HG02981 (cell line): Measurements from ENCODE around the gene PRDM5.

Source experiments
- ATAC-seq: cut with Tn5 transposase; IDR thresholded peaks from one replicate; pipeline ENCODE4 v1.9.1; 2021; ENCODE audit warnings: mild to moderate bottlenecking, moderate library complexity; ENCODE audit not compliant: unreplicated experiment

The PRDM5 gene

GRCh38 chr4:120716346-120716745 lies 206.2 kb downstream of the PRDM5 start:
- ATAC-seq, result no peak

- no peak for ATAC-seq
Measured at GRCh38 chr4:120714417-120715010, 208.0 kb downstream of the PRDM5 start.

GRCh38 chr4:120709991-120710390 lies 212.5 kb downstream of the PRDM5 start:
- no peak for ATAC-seq

GRCh38 chr4:120704538-120704937 lies 218.0 kb downstream of the PRDM5 start:
- ATAC-seq, result no peak

GRCh38 chr4:120703908-120704307 lies 218.6 kb downstream of the PRDM5 start:
- ATAC-seq, result no peak

GRCh38 chr4:120699354-120699753 lies 223.2 kb downstream of the PRDM5 start:
- ATAC-seq, result no peak

GRCh38 chr4:120694973-120695372 lies 227.6 kb downstream of the PRDM5 start:
- no peak for ATAC-seq

GRCh38 chr4:120693816-120694215 lies 228.7 kb downstream of the PRDM5 start:
- no peak for ATAC-seq

GRCh38 chr4:120692964-120693363 lies 229.6 kb downstream of the PRDM5 start:
- no peak for ATAC-seq

GRCh38 chr4:120691536-120691935 lies 231.0 kb downstream of the PRDM5 start:
- ATAC-seq, result no peak

GRCh38 chr4:120691106-120691505 lies 231.4 kb downstream of the PRDM5 start:
- ATAC-seq, result no peak

- no peak for ATAC-seq
Measured at GRCh38 chr4:120688791-120689190, 233.7 kb downstream of the PRDM5 start.

GRCh38 chr4:120685756-120686278 lies 236.7 kb downstream of the PRDM5 start:
- ATAC-seq, result no peak

- ATAC-seq, result no peak
Measured at GRCh38 chr4:120683897-120684540, 238.5 kb downstream of the PRDM5 start.

- ATAC-seq, result no peak
Measured at GRCh38 chr4:120682981-120683380, 239.5 kb downstream of the PRDM5 start.

- ATAC-seq, result no peak
Measured at GRCh38 chr4:120680647-120681228, 241.8 kb downstream of the PRDM5 start.

GRCh38 chr4:120673696-120674095 lies 248.8 kb downstream of the PRDM5 start:
- ATAC-seq, result no peak

- ATAC-seq, result no peak
Measured at GRCh38 chr4:120672558-120673147, 249.9 kb downstream of the PRDM5 start.

- no peak for ATAC-seq
Measured at GRCh38 chr4:120672076-120672475, 250.4 kb downstream of the PRDM5 start.

GRCh38 chr4:120671538-120671937 lies 251.0 kb downstream of the PRDM5 start:
- no peak for ATAC-seq

GRCh38 chr4:120667102-120667501 lies 255.4 kb downstream of the PRDM5 start:
- ATAC-seq, result no peak

GRCh38 chr4:120664851-120665250 lies 257.7 kb downstream of the PRDM5 start:
- no peak for ATAC-seq
